Mesenchymal stem cell (in vitro differentiated cells and primary cell): Measurements from ENCODE around the gene PIGO.

Source experiments
- DNase-seq: peaks from one replicate; pipeline ENCODE4 v3.0.0-alpha.2; 2013
- H2AFZ ChIP-seq: one replicate; pipeline ENCODE4 v1.6.1; 2013; ENCODE audit warnings: low read depth, mild to moderate bottlenecking, control low read depth, inconsistent platforms, low read length, moderate library complexity
- H2AK5ac ChIP-seq: 2 replicates; pipeline ENCODE4 v1.6.1; 2013; ENCODE audit warnings: low read length, moderate library complexity, mild to moderate bottlenecking, inconsistent platforms; ENCODE audit not compliant: severe bottlenecking
- H2BK120ac ChIP-seq: one replicate; pipeline ENCODE4 v1.6.1; 2013; ENCODE audit warnings: low read depth, mild to moderate bottlenecking, inconsistent platforms, low read length, moderate library complexity
- H2BK12ac ChIP-seq, 2 experiments: one replicate each; pipeline ENCODE4 v1.6.1; 2013; ENCODE audit warnings: inconsistent platforms in 2 of 2, low read length in 2 of 2, mild to moderate bottlenecking in 2 of 2, moderate library complexity in 2 of 2, control low read depth in 1 of 2
- H2BK15ac ChIP-seq: one replicate; pipeline ENCODE4 v1.6.1; 2013; ENCODE audit warnings: mild to moderate bottlenecking, low read depth, inconsistent platforms; ENCODE audit not compliant: poor library complexity, severe bottlenecking
- H2BK5ac ChIP-seq: 2 replicates; pipeline ENCODE4 v1.6.1; 2013; ENCODE audit warnings: low read depth, mild to moderate bottlenecking, low read length, control low read depth, inconsistent platforms; ENCODE audit not compliant: poor library complexity, severe bottlenecking
- H3K14ac ChIP-seq, 2 experiments: one replicate each; pipeline ENCODE4 v1.6.1; 2013; ENCODE audit warnings: inconsistent platforms in 2 of 2, low read length in 2 of 2, control low read depth in 1 of 2, mild to moderate bottlenecking in 1 of 2, moderate library complexity in 1 of 2
- H3K18ac ChIP-seq, 2 experiments: one replicate each; pipeline ENCODE4 v1.6.1; 2013; ENCODE audit warnings: inconsistent platforms in 2 of 2, low read length in 2 of 2, control low read depth in 1 of 2, low read depth in 1 of 2, mild to moderate bottlenecking in 1 of 2
- H3K23ac ChIP-seq, 2 experiments: one replicate each; pipeline ENCODE4 v1.6.1; 2013; ENCODE audit warnings: inconsistent platforms in 2 of 2, low read length in 2 of 2, mild to moderate bottlenecking in 2 of 2, moderate library complexity in 2 of 2, control low read depth in 1 of 2
- H3K27ac ChIP-seq: 2 replicates; pipeline ENCODE4 v1.5.1; 2013; ENCODE audit warnings: mild to moderate bottlenecking, moderate library complexity, low read length, control low read depth, inconsistent platforms; ENCODE audit not compliant: poor library complexity, severe bottlenecking
- H3K27me3 ChIP-seq, 2 experiments: 2 replicates each; pipeline versions ENCODE4 v1.6.1 to v1.7.0; 2013; ENCODE audit warnings: low read length in 2 of 2, mild to moderate bottlenecking in 2 of 2, moderate library complexity in 2 of 2, control low read depth in 1 of 2, inconsistent platforms in 1 of 2; ENCODE audit not compliant: control insufficient read depth in 1 of 2, insufficient read depth in 1 of 2
- H3K36me3 ChIP-seq, 2 experiments: 2 replicates each; pipeline versions ENCODE4 v1.6.1 to v1.7.0; 2013; ENCODE audit warnings: low read length in 2 of 2, control low read depth in 1 of 2, inconsistent platforms in 1 of 2, low read depth in 1 of 2, mild to moderate bottlenecking in 1 of 2; ENCODE audit not compliant: insufficient read depth in 2 of 2, control insufficient read depth in 1 of 2
- H3K4ac ChIP-seq, 2 experiments: one replicate each; pipeline ENCODE4 v1.6.1; 2013; ENCODE audit warnings: inconsistent platforms in 2 of 2, low read length in 2 of 2, mild to moderate bottlenecking in 2 of 2, moderate library complexity in 2 of 2, control low read depth in 1 of 2, low read depth in 1 of 2
- H3K4me1 ChIP-seq: 2 replicates; pipeline ENCODE4 v1.6.1; 2013; ENCODE audit warnings: low read depth, low read length, control low read depth; ENCODE audit not compliant: control insufficient read depth, insufficient read depth
- H3K4me2 ChIP-seq: 2 replicates; pipeline ENCODE4 v1.6.1; 2013; ENCODE audit warnings: low read length, mild to moderate bottlenecking, inconsistent platforms; ENCODE audit not compliant: poor library complexity, severe bottlenecking
- H3K4me3 ChIP-seq, 2 experiments: 2 replicates each; pipeline versions ENCODE4 v1.5.1 to v1.7.0; 2013; ENCODE audit warnings: low read length in 2 of 2, mild to moderate bottlenecking in 2 of 2, control low read depth in 1 of 2, low read depth in 1 of 2; ENCODE audit not compliant: insufficient read depth in 1 of 2
- H3K79me1 ChIP-seq: replicated peaks from 2 replicates; pipeline ENCODE4 v1.6.1; 2013; ENCODE audit warnings: mild to moderate bottlenecking, control low read depth, low read length, inconsistent platforms; ENCODE audit not compliant: poor library complexity, severe bottlenecking
- H3K9ac ChIP-seq: 2 replicates; pipeline ENCODE4 v1.7.0; 2013; ENCODE audit warnings: mild to moderate bottlenecking, low read length, moderate library complexity
- H3K9me3 ChIP-seq: 2 replicates; pipeline ENCODE4 v1.7.0; 2013; ENCODE audit warnings: mild to moderate bottlenecking, low read length; ENCODE audit not compliant: control insufficient read depth
- H4K8ac ChIP-seq: one replicate; pipeline ENCODE4 v1.6.1; 2013; ENCODE audit warnings: inconsistent platforms, mild to moderate bottlenecking, low read length, moderate library complexity
- H4K91ac ChIP-seq: one replicate; pipeline ENCODE4 v1.6.1; 2013; ENCODE audit warnings: mild to moderate bottlenecking, low read length, inconsistent platforms
- WGBS: methylation state at CpG from one replicate; pipeline ENCODE4 v1.1.7; 2013; ENCODE audit warnings: mixed read lengths; 5-methylcytosine and 5-hydroxymethylcytosine counted together

PIGO gene

DNA sequence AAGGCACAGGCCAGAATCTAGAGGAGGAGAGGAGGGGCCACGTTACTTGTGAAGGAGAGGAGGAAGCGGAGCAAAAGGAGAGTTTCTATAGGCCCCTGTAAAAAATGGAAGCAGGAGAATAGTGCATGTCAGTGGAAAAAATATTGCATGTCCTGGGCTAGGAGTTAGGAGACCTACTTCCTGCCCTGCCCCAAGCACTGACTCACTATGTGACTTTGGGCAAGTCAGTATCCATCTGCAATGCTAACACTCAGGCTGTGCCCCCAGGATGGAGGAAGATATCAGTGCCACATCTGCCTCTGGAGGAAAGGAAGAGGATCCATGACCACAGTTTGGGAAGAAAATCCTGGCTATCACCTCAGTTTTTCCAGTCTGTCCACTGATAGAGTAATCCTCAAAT is 7.0 kb downstream of the PIGO start:
- WGBS, result 92% methylated on average over 2 of the region's 2 CpGs
- no peak overlapping the region for H2BK120ac ChIP-seq
- no peak overlapping the region for H2BK5ac ChIP-seq
- H3K4me1 ChIP-seq, result no peaks in the 10 kb centered on the region
- H4K91ac ChIP-seq, result no peak overlapping the region
- H4K8ac ChIP-seq, result no peak overlapping the region
- H3K18ac ChIP-seq, result no peak overlapping the region
- no peak overlapping the region for H2BK15ac ChIP-seq
- peaks cover 29% of the 10 kb centered on the region for H3K79me1 ChIP-seq
- no peak overlapping the region for H3K23ac ChIP-seq
- no peak overlapping the region for H3K4me2 ChIP-seq
- no peak overlapping the region for H2AFZ ChIP-seq
- no peak overlapping the region for H3K4me3 ChIP-seq
- H3K27ac ChIP-seq, result no peak overlapping the region
- no peak overlapping the region for H3K9ac ChIP-seq
- no peak overlapping the region for H3K14ac ChIP-seq
- DNase-seq, result no peak
- no peaks in the 10 kb centered on the region for H3K9me3 ChIP-seq
- H3K4ac ChIP-seq, result no peak overlapping the region
- H2AK5ac ChIP-seq, result no peak overlapping the region
- no peak overlapping the region for H2BK12ac ChIP-seq
- no peaks in the 10 kb centered on the region for H3K27me3 ChIP-seq
- peaks cover 57 to 71% of the 10 kb centered on the region in 2 experiments for H3K36me3 ChIP-seq

DNA sequence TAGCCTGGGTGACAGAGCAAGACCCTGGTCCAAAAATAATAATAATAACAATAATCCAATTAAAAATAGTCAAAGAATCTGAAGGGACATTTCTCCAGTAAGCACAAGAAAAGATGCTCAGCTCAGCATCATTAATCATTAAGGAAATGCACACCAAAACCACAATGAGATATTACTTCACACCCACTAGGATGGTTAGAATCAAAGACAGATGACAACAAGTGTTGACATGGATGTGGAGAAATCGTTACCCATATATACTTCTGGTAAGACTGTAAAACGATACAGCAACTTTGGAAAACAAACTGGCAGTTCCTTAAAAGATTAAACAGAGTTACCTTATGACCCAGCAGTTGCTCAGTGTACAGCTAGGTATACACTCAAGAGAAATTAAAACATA is 11.3 kb downstream of the PIGO start:
- Histone ChIP-seq H2BK5ac (no peak overlapping the region), H3K9me3 (no peaks in the 10 kb centered on the region), H3K4ac (no peak overlapping the region), H3K36me3 (peaks cover 20 to 29% of the 10 kb centered on the region in 2 experiments), H2AK5ac (no peak overlapping the region), H2BK15ac (no peak overlapping the region), H2BK12ac (no peak overlapping the region), H3K18ac (no peak overlapping the region), H3K14ac (no peak overlapping the region), H3K4me3 (no peak overlapping the region), H3K27ac (no peak overlapping the region), H3K9ac (no peak overlapping the region), H2AFZ (no peak overlapping the region), H3K4me2 (no peak overlapping the region), H3K23ac (no peak overlapping the region), H2BK120ac (no peak overlapping the region), H3K4me1 (no peaks in the 10 kb centered on the region), H3K27me3 (no peaks in the 10 kb centered on the region), H4K91ac (no peak overlapping the region), H3K79me1 (peaks cover 1% of the 10 kb centered on the region), H4K8ac (no peak overlapping the region)
- 95% methylated on average over 2 of the region's 2 CpGs for WGBS
- no peak for DNase-seq

DNA sequence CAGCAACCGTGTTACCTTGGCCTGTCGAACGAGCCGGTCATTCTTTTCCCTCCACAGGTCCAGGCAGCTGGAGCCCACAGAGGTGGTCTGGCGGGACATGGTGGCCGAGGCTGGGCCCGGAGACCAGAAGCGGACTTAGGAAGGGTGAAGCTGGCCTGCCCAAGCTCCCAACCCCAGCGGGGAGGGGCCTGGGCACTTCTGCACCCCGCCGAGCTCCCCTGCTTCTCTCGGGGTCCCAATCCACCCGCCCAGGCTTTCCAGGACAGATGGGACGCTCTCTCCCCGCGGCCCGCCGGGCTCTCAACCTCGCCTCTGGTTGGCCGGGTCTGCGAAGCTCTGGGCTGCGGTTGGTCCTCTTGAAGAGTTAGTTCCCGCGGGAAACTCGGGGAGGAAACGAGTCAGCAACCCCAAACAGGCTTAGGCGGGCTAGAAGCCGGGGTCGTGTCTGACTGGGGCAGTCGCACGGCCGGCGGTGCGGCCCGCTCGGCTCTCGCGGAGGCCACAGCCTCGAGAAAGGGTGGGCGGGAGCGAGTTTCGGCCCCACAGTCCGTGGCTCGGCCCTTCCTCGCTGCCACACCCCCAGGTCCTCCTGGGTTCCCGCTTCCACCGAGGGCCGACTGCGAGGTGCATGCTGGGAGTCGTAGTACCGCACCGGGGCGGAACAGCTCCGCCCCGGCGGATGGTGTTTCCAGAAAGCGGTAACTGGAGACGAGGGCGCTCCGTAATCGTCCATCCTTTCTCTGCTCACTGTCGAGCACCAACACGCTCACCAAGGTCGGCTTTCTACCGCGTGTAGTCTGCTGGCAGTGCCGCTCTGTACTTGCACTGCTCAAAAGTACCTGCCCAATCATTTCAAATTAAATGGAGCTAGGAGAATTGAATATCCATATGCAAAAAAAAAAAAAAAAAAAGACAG is 16.7 kb downstream of the PIGO start, which contains the start of gene FANCG:
FANCG (minus strand) TSS at position 517 of the 916 bp plus-strand sequence; CDS start at position 99, 418 bp downstream.
- H3K4me3 ChIP-seq, result peak within 1 kb of the TSS; percentile 83 to 91
- H3K4me2 ChIP-seq, result peak within 1 kb of the TSS; percentile 97
- peak within 1 kb of the TSS; percentile 72 for H3K27ac ChIP-seq
- DNase-seq, result peak; percentile 94
- H4K8ac ChIP-seq, result peak within 1 kb of the TSS; percentile 45
- H2BK12ac ChIP-seq, result no peak within 1 kb of the TSS
- H3K18ac ChIP-seq, result peak within 1 kb of the TSS in 1 of 2 experiments; percentile 63
- H3K23ac ChIP-seq, result no peak within 1 kb of the TSS
- peaks cover 33% of the 10 kb centered on the region for H3K79me1 ChIP-seq
- H2BK5ac ChIP-seq, result no peak within 1 kb of the TSS
- peak within 1 kb of the TSS in 1 of 2 experiments; percentile 73 for H3K4ac ChIP-seq
- H3K14ac ChIP-seq, result peak within 1 kb of the TSS in 1 of 2 experiments; percentile 79
- H2BK120ac ChIP-seq, result no peak within 1 kb of the TSS
- no peaks in the 10 kb centered on the region for H3K9me3 ChIP-seq
- peak within 1 kb of the TSS; percentile 99 for H2AFZ ChIP-seq
- under 1% methylated on average over 59 of the region's 67 CpGs for WGBS
- H2BK15ac ChIP-seq, result peak within 1 kb of the TSS; percentile 76
- peaks cover 10% of the 10 kb centered on the region for H3K4me1 ChIP-seq
- peak within 1 kb of the TSS; percentile 88 for H3K9ac ChIP-seq
- no peak within 1 kb of the TSS for H4K91ac ChIP-seq
- no peaks in the 10 kb centered on the region for H3K27me3 ChIP-seq
- H2AK5ac ChIP-seq, result no peak within 1 kb of the TSS
- H3K36me3 ChIP-seq, result peaks cover 18 to 27% of the 10 kb centered on the region in 2 experiments

DNA sequence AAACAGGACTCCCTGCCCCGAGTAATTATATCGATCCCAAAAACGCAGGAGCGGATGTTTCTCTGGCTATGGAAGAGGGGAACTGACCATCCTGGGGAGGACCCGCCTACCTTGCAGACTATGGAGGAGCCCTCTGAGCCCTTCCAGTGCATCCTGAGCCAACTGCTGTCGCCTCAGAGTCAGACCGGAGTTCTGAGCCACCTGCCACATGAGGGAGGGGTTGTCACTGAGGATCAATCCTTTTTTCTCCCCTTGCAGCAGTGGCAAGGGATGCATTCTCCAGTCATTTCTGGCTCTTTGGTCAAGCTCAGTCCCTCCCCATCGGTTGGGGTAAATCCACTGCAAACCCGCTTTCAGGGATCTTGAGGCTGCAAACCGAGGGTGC is 17.4 kb downstream of the PIGO start:
- Histone ChIP-seq H2BK120ac (no peak overlapping the region), H4K8ac (no peak overlapping the region), H2AK5ac (no peak overlapping the region), H3K9me3 (no peaks in the 10 kb centered on the region), H2BK12ac (no peak overlapping the region), H2AFZ (peak overlapping the region; percentile 97), H3K36me3 (peaks cover 24 to 33% of the 10 kb centered on the region in 2 experiments), H4K91ac (no peak overlapping the region), H3K18ac (peak overlapping the region in 1 of 2 experiments; percentile 44), H3K23ac (no peak overlapping the region), H3K4ac (peak overlapping the region in 1 of 2 experiments; percentile 73), H3K27ac (no peak overlapping the region), H3K9ac (peak overlapping the region; percentile 88), H3K27me3 (no peaks in the 10 kb centered on the region), H3K4me2 (peak overlapping the region; percentile 97), H3K79me1 (peaks cover 38% of the 10 kb centered on the region), H3K4me1 (peaks cover 10% of the 10 kb centered on the region), H2BK5ac (no peak overlapping the region), H2BK15ac (no peak overlapping the region), H3K4me3 (peak overlapping the region; percentile 83 to 91), H3K14ac (peak overlapping the region in 1 of 2 experiments; percentile 79)
- DNase-seq, result no peak
- 3% methylated on average over 10 of the region's 10 CpGs for WGBS
